HepG2 (cell line): ENCODE results near the gene RRP12. TPM values are rescaled to one million over a fixed set of nuclear protein-coding genes. Genes with fewer than 3 reads are reported as not detected.

Source experiments
- ARNT ChIP-seq: fragments of 450-650 bp; IDR thresholded peaks from 2 replicates; pipeline ENCODE4 v1.6.1; 2017
- FOSL1 ChIP-seq: sonication (generic); formaldehyde crosslinking; IDR thresholded peaks from 2 replicates; pipeline ENCODE4 v1.9.0; 2021; ENCODE audit warnings: missing genetic modification reagents, borderline replicate concordance
- HNRNPUL1 ChIP-seq: fragments of 200-400 bp; formaldehyde crosslinking; IDR thresholded peaks from 2 replicates; pipeline ENCODE4 v1.6.1; 2017; ENCODE audit warnings: low read depth, mild to moderate bottlenecking, low read length, moderate library complexity
- KDM2A ChIP-seq: sonication (generic); formaldehyde crosslinking; IDR thresholded peaks from 2 replicates; pipeline ENCODE4 v1.4.0; 2020; ENCODE audit warnings: low read depth, missing genetic modification reagents, borderline replicate concordance
- MAFG ChIP-seq: sonication (generic); formaldehyde crosslinking; IDR thresholded peaks from 2 replicates; pipeline ENCODE4 v1.5.1; 2020; ENCODE audit warnings: mild to moderate bottlenecking, missing genetic modification reagents
- NCOA2 ChIP-seq: sonication (generic); formaldehyde crosslinking; IDR thresholded peaks from 2 replicates; pipeline ENCODE4 v1.8.0; 2022; ENCODE audit warnings: inconsistent platforms
- PITX1 ChIP-seq: sonication (generic); formaldehyde crosslinking; IDR thresholded peaks from 2 replicates; pipeline ENCODE4 v1.5.1; 2020; ENCODE audit warnings: mild to moderate bottlenecking, missing genetic modification reagents
- SMAD9 ChIP-seq: sonication (generic); formaldehyde crosslinking; IDR thresholded peaks from 2 replicates; pipeline ENCODE4 v1.5.1; 2020; ENCODE audit warnings: mild to moderate bottlenecking, missing genetic modification reagents
- SP140L ChIP-seq: sonication (generic); formaldehyde crosslinking; IDR thresholded peaks from 2 replicates; pipeline ENCODE4 v1.4.0; 2020; ENCODE audit warnings: missing genetic modification reagents, borderline replicate concordance
- SRSF4 ChIP-seq: fragments of 200-400 bp; formaldehyde crosslinking; IDR thresholded peaks from one replicate; pipeline ENCODE4 v1.6.1; 2018; ENCODE audit warnings: mild to moderate bottlenecking, low read depth, low read length, moderate library complexity; ENCODE audit not compliant: poor library complexity, severe bottlenecking
- TAF15 ChIP-seq: fragments of 200-400 bp; formaldehyde crosslinking; IDR thresholded peaks from one replicate; pipeline ENCODE4 v1.6.1; 2018; ENCODE audit warnings: mild to moderate bottlenecking, low read depth, low read length; ENCODE audit not compliant: poor library complexity, severe bottlenecking
- THAP8 ChIP-seq: sonication (generic); formaldehyde crosslinking; IDR thresholded peaks from 2 replicates; pipeline ENCODE4 v1.5.1; 2020; ENCODE audit warnings: missing genetic modification reagents, mild to moderate bottlenecking, borderline replicate concordance
- XRCC5 ChIP-seq: fragments of 200-400 bp; formaldehyde crosslinking; optimal IDR thresholded peaks from 2 replicates; pipeline ENCODE3; 2017; ENCODE audit warnings: mild to moderate bottlenecking, low read length
- ZMYM2 ChIP-seq: sonication (generic); formaldehyde crosslinking; IDR thresholded peaks from 2 replicates; pipeline ENCODE4 v1.8.0; 2022; ENCODE audit warnings: mild to moderate bottlenecking, missing genetic modification reagents
- ZNF205 ChIP-seq: IDR thresholded peaks from 2 replicates; pipeline ENCODE4 v1.6.1; 2018; ENCODE audit warnings: missing biosample characterization, missing genetic modification reagents
- ZNF468 ChIP-seq: sonication (generic); formaldehyde crosslinking; IDR thresholded peaks from 2 replicates; pipeline ENCODE4 v1.8.0; 2022; ENCODE audit warnings: mild to moderate bottlenecking, moderate library complexity, missing genetic modification reagents
- ZNF639 ChIP-seq: conservative IDR thresholded peaks from 2 replicates; pipeline ENCODE4 v1.6.1; 2018; ENCODE audit warnings: missing genetic modification reagents
- ZSCAN20 ChIP-seq: sonication (generic); formaldehyde crosslinking; IDR thresholded peaks from 2 replicates; pipeline ENCODE4 v1.4.0; 2020; ENCODE audit warnings: missing genetic modification reagents, mild to moderate bottlenecking, borderline replicate concordance
- polyA plus RNA-seq, 8 experiments: library from polyadenylated mRNA; depleted of rRNA in 3 of 8; stranded (reverse) in 7 of 8; unstranded in 1 of 8; fragments of >200 nt; fragmentation: Illumina TruSeq in 4 of 8; extraction: Trizol in 4 of 8; gene quantifications; 2 replicates each; pipeline versions ENCODE4 v1.2.1 to v1.2.3, GENCODE V29; 2011 to 2016; ENCODE audit warnings: low read depth in 4 of 8, missing spikeins in 1 of 8, mixed read lengths in 1 of 8; ENCODE audit not compliant: insufficient read depth in 1 of 8
- total RNA-seq, 5 experiments: library from RNA; depleted of rRNA; stranded (reverse); fragments of >200 nt; fragmentation: Illumina TruSeq; extraction: Trizol; gene quantifications; 2 replicates each; pipeline ENCODE4 v1.2.3, GENCODE V29; 2016; ENCODE audit warnings: low read depth in 1 of 5
- TF ChIP-seq, protein P1 (sequence below): sonication (generic); formaldehyde crosslinking; IDR thresholded peaks from 2 replicates; pipeline ENCODE4 v1.8.0; 2022; ENCODE audit warnings: low read depth, missing genetic modification reagents
- TF ChIP-seq, protein P2 (sequence below), 2 experiments: sonication (generic) in 1 of 2; formaldehyde crosslinking in 1 of 2; IDR thresholded peaks; 2 replicates each; pipeline versions ENCODE4 v1.4.0 to v1.6.1; 2016 to 2020; ENCODE audit warnings: borderline replicate concordance in 1 of 2, low read depth in 1 of 2, mild to moderate bottlenecking in 1 of 2, missing genetic modification reagents in 1 of 2
- TF ChIP-seq, protein P3 (sequence below): sonication (generic); formaldehyde crosslinking; IDR thresholded peaks from 2 replicates; pipeline ENCODE4 v1.8.0; 2022; ENCODE audit warnings: missing genetic modification reagents, low read depth, mild to moderate bottlenecking, borderline replicate concordance

Gene RRP12
- total and polyA plus RNA-seq, 2 of the 13 experiments (the other 11 are each of a cell fraction or from before 2014, with no cell fraction given): 13.2 to 39.4 TPM

GRCh38 chr10:97425964-97426775, 25.0 kb upstream of the RRP12 start, which contains the start of gene PGAM1 (continued):
- TF ChIP-seq MAFG (CRISPR knock-in tag) (no peak), SP140L (no peak), ARNT (no peak), ZNF639 (CRISPR knock-in tag) (peak; percentile 71), KDM2A (CRISPR knock-in tag) (peak; percentile 85), ZMYM2 (CRISPR knock-in tag) (no peak), ZNF468 (CRISPR knock-in tag) (no peak), NCOA2 (CRISPR knock-in tag) (no peak), ZSCAN20 (CRISPR knock-in tag) (no peak), TAF15 (no peak), SMAD9 (no peak), HNRNPUL1 (no peak), THAP8 (CRISPR knock-in tag) (no peak), ZNF205 (0 out of 2 replicates have a peak, but pooled peaks have one; percentile 26), PITX1 (CRISPR knock-in tag) (peak; percentile 93), FOSL1 (CRISPR knock-in tag) (no peak), SRSF4 (no peak), XRCC5 (peak; percentile 61)
- TF ChIP-seq, protein P1, sequence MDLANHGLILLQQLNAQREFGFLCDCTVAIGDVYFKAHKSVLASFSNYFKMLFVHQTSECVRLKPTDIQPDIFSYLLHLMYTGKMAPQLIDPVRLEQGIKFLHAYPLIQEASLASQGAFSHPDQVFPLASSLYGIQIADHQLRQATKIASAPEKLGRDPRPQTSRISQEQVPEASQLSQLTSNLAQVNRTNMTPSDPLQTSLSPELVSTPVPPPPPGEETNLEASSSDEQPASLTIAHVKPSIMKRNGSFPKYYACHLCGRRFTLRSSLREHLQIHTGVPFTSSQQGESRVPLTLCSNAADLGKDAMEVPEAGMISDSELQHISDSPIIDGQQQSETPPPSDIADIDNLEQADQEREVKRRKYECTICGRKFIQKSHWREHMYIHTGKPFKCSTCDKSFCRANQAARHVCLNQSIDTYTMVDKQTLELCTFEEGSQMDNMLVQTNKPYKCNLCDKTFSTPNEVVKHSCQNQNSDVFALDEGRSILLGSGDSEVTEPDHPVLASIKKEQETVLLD (CRISPR knock-in tag): peak; percentile 80; the same call in 1 of the 2 replicates
- TF ChIP-seq, protein P2, sequence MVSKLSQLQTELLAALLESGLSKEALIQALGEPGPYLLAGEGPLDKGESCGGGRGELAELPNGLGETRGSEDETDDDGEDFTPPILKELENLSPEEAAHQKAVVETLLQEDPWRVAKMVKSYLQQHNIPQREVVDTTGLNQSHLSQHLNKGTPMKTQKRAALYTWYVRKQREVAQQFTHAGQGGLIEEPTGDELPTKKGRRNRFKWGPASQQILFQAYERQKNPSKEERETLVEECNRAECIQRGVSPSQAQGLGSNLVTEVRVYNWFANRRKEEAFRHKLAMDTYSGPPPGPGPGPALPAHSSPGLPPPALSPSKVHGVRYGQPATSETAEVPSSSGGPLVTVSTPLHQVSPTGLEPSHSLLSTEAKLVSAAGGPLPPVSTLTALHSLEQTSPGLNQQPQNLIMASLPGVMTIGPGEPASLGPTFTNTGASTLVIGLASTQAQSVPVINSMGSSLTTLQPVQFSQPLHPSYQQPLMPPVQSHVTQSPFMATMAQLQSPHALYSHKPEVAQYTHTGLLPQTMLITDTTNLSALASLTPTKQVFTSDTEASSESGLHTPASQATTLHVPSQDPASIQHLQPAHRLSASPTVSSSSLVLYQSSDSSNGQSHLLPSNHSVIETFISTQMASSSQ (IDR thresholded peaks at IDR 0.05; ENCODE audit: low read depth): no peak
- TF ChIP-seq, protein P2 (CRISPR knock-in tag; IDR thresholded peaks at IDR 0.05; ENCODE audit: borderline replicate concordance): peak; percentile 34; the same call in 1 of the 2 replicates
- TF ChIP-seq, protein P3, sequence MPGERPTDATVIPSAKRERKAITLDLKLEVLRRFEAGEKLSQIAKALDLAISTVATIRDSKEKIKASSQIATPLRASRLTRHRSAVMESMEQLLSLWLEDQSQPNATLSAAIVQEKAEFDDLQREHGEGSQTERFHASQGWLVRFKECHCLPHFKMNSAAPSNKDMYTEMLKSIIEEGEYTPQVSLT (CRISPR knock-in tag): no peak
